Keratinocyte (primary cell): ENCODE measurements around the gene CTIF. TPM values are rescaled to one million over a fixed set of nuclear protein-coding genes. Genes with fewer than 3 reads are reported as not detected.

Experiments
- DNase-seq: peaks from one replicate; pipeline ENCODE4 v3.0.0-alpha.2; 2011; ENCODE audit warnings: low read depth, missing footprints, low spot score
- FAIRE-seq: peaks from 2 replicates; lab custom pipeline; 2011; peaks lifted over from hg19 to GRCh38; lab: Jason Lieb, UNC
- H2AFZ ChIP-seq: 2 replicates; pipeline ENCODE4 v1.6.0; 2012; ENCODE audit warnings: low read length, control low read depth, inconsistent platforms; ENCODE audit not compliant: control insufficient read depth
- H3K27ac ChIP-seq: 2 replicates; pipeline ENCODE4 v1.5.1; 2011; ENCODE audit warnings: low read length; ENCODE audit not compliant: control insufficient read depth, insufficient read depth
- H3K27me3 ChIP-seq: 3 replicates; pipeline ENCODE4 v1.6.0; 2011; ENCODE audit warnings: low read length; ENCODE audit not compliant: control insufficient read depth, insufficient read depth; ENCODE audit errors: extremely low read depth
- H3K36me3 ChIP-seq, 2 experiments: 2 replicates in 1 of 2; 3 replicates in 1 of 2; pipeline ENCODE4 v1.5.1; 2011; ENCODE audit warnings: low read length in 2 of 2, mild to moderate bottlenecking in 1 of 2; ENCODE audit not compliant: control insufficient read depth in 2 of 2, insufficient read depth in 2 of 2; ENCODE audit errors: extremely low read depth in 1 of 2
- H3K4me1 ChIP-seq: 3 replicates; pipeline ENCODE4 v1.5.1; 2011; ENCODE audit warnings: low read length; ENCODE audit not compliant: control insufficient read depth, insufficient read depth; ENCODE audit errors: extremely low read depth
- H3K4me2 ChIP-seq: 3 replicates; pipeline ENCODE4 v1.6.0; 2011; ENCODE audit warnings: low read depth, low read length; ENCODE audit not compliant: control insufficient read depth, insufficient read depth; ENCODE audit errors: extremely low read depth
- H3K4me3 ChIP-seq, 3 experiments: fragments of 200-600 bp in 1 of 3; sonication (generic) in 1 of 3; 2 replicates in 2 of 3; 3 replicates in 1 of 3; pipeline ENCODE4 v1.5.1; 2011 to 2016; ENCODE audit warnings: low read length in 3 of 3, mild to moderate bottlenecking in 3 of 3, control low read depth in 2 of 3, inconsistent platforms in 1 of 3, low read depth in 1 of 3, mixed read lengths in 1 of 3, mixed run types in 1 of 3, moderate library complexity in 1 of 3; ENCODE audit not compliant: control insufficient read depth in 2 of 3, insufficient read depth in 2 of 3; ENCODE audit errors: extremely low read depth in 1 of 3
- H3K79me2 ChIP-seq: 2 replicates; pipeline ENCODE4 v1.6.0; 2012; ENCODE audit warnings: low read length; ENCODE audit not compliant: control insufficient read depth, insufficient read depth
- H3K9ac ChIP-seq: 3 replicates; pipeline ENCODE4 v1.6.0; 2011; ENCODE audit warnings: low read length; ENCODE audit not compliant: control insufficient read depth, insufficient read depth; ENCODE audit errors: extremely low read depth
- H3K9me1 ChIP-seq: 3 replicates; pipeline ENCODE4 v1.6.0; 2011; ENCODE audit warnings: low read length; ENCODE audit not compliant: control insufficient read depth, insufficient read depth; ENCODE audit errors: extremely low read depth
- H3K9me3 ChIP-seq: 2 replicates; pipeline ENCODE4 v1.5.1; 2012; ENCODE audit warnings: low read depth, low read length; ENCODE audit not compliant: control insufficient read depth
- H4K20me1 ChIP-seq: 3 replicates; pipeline ENCODE4 v1.6.0; 2011; ENCODE audit warnings: low read length; ENCODE audit not compliant: control insufficient read depth, insufficient read depth; ENCODE audit errors: extremely low read depth
- CTCF ChIP-seq, 3 experiments: IDR thresholded peaks in 1 of 3; conservative IDR thresholded peaks in 1 of 3; optimal IDR thresholded peaks in 1 of 3; 2 replicates in 2 of 3; 3 replicates in 1 of 3; pipeline versions ENCODE3 to v1.5.1; 2011; ENCODE audit warnings: low read length in 3 of 3, mild to moderate bottlenecking in 3 of 3, moderate library complexity in 2 of 3, control low read depth in 1 of 3, inconsistent platforms in 1 of 3; ENCODE audit not compliant: insufficient read depth in 2 of 3; ENCODE audit errors: extremely low read depth in 1 of 3
- EZH2 ChIP-seq: IDR thresholded peaks from one replicate; pipeline ENCODE4 v1.6.1; 2012; ENCODE audit warnings: inconsistent platforms, mild to moderate bottlenecking, low read length, moderate library complexity
- dilution Hi-C: fragments of 300-500 bp; cut with MboI; formaldehyde crosslinking; loops from one replicate; pipeline ENCODE4 v1.7.0; 2020; ENCODE audit warnings: low sequenced_read_pairs; ENCODE audit not compliant: extremely low pct_ligation_motif_present
- polyA plus RNA-seq, 5 experiments: library from polyadenylated mRNA; depleted of rRNA in 3 of 5; stranded (reverse) in 3 of 5; stranded (forward) in 1 of 5; unstranded in 1 of 5; fragments of >200 nt; gene quantifications; 1 replicate in 1 of 5; 2 replicates in 3 of 5; 3 replicates in 1 of 5; pipeline versions ENCODE4 v1.2.1 to v1.2.3, GENCODE V29; 2011 to 2012; ENCODE audit warnings: missing spikeins in 2 of 5, low read depth in 1 of 5, low replicate concordance in 1 of 5

Gene CTIF
- polyA plus RNA-seq, 1 donor (not counting 4 experiments of a cell fraction or from before 2014, with no cell fraction given): 15.0 TPM

- H3K4me3 ChIP-seq: no peak overlapping the region
- dilution Hi-C loops: no loop called here
- no peak overlapping the region for H3K27ac ChIP-seq
- peaks cover 2% of the 10 kb centered on the region for H3K4me1 ChIP-seq
- H2AFZ ChIP-seq: no peak overlapping the region
- no peak overlapping the region for H3K4me2 ChIP-seq
- H4K20me1 ChIP-seq: peaks cover 4% of the 10 kb centered on the region
- TF ChIP-seq CTCF (optimal IDR thresholded peaks at IDR 0.05 in 1 of 3, IDR thresholded peaks at IDR 0.05 in 1 of 3, conservative IDR thresholded peaks at IDR 0.05 in 1 of 3; ENCODE audit: extremely low read depth in 1 of 3, insufficient read depth in 2 of 3, low read length in 3 of 3) (no peak), EZH2 (no peak)
- H3K36me3 ChIP-seq: peaks cover 5 to 11% of the 10 kb centered on the region in 2 experiments
- FAIRE-seq (no peak), DNase-seq (no peak)
- H3K27me3 ChIP-seq: no peaks in the 10 kb centered on the region
- no peaks in the 10 kb centered on the region for H3K9me3 ChIP-seq
- H3K9me1 ChIP-seq: no peaks in the 10 kb centered on the region
- H3K9ac ChIP-seq: no peak overlapping the region
- peaks cover 53% of the 10 kb centered on the region for H3K79me2 ChIP-seq
These were observed 33.0 kb downstream of the CTIF start for GRCh38 chr18:48571639-48572384.

GRCh38 chr18:48572402-48573126, 33.7 kb downstream of the CTIF start:
- Histone ChIP-seq H3K9me3 (no peaks in the 10 kb centered on the region), H3K27me3 (no peaks in the 10 kb centered on the region), H3K9me1 (no peaks in the 10 kb centered on the region), H3K4me3 (no peak overlapping the region), H3K4me2 (no peak overlapping the region), H3K79me2 (peaks cover 48% of the 10 kb centered on the region), H4K20me1 (peaks cover 4% of the 10 kb centered on the region), H3K4me1 (no peaks in the 10 kb centered on the region), H3K36me3 (peaks cover 5 to 11% of the 10 kb centered on the region in 2 experiments), H2AFZ (no peak overlapping the region), H3K9ac (no peak overlapping the region), H3K27ac (no peak overlapping the region)
- TF ChIP-seq CTCF (optimal IDR thresholded peaks at IDR 0.05 in 1 of 3, IDR thresholded peaks at IDR 0.05 in 1 of 3, conservative IDR thresholded peaks at IDR 0.05 in 1 of 3; ENCODE audit: extremely low read depth in 1 of 3, insufficient read depth in 2 of 3, low read length in 3 of 3) (no peak), EZH2 (no peak)
- dilution Hi-C loops: no loop called here
- no peak for FAIRE-seq
- DNase-seq: no peak
